ENCODE data around the gene TENM3. TPM values are rescaled to one million over a fixed set of nuclear protein-coding genes. Genes with fewer than 3 reads are reported as not detected.

The TENM3 gene
- total and polyA plus RNA-seq, 2 of the 8 experiments (the other 6 are each of a cell fraction or from before 2014, with no cell fraction given) = 36.9 to 69.3 TPM

DNA sequence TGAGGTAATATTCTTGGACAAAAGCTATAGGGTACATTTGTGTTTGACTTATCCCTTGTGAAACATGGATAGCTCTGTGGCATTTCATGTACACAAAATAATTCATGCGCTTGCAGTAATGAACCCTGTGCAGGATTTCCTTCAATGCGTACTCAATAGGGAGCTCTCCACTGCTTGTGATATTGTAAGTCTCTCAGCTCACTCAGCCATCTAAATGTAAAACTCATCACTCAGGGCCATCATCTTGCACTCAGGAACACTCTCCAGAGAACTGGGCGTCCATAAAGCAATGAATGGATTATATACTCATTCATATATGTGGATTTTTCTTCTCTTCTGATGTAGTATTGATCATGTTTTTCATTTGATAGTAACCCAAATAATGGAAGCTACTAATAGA, 385.9 kb downstream of the TENM3 start:
- no peak overlapping the region for H2AK5ac ChIP-seq (ENCODE audit: low read depth, low read length)
- peaks cover 0 to 5% (median 0%) of the 10 kb centered on the region in 4 experiments; a peak in 4 of 8 replicates for H3K36me3 ChIP-seq (ENCODE audit: control insufficient read depth in 2 of 4, insufficient read depth in 4 of 4, low read length in 3 of 4)
- no peak overlapping the region for H2BK12ac ChIP-seq (ENCODE audit: low read depth, low read length)
- H3K4me3 ChIP-seq (ENCODE audit: extremely low read depth in 1 of 4, insufficient read depth in 2 of 4, low read depth in 3 of 4, low read length in 4 of 4) = no peak overlapping the region
- ChIA-PET POLR2A (ENCODE audit: partially characterized antibody) (no interaction called here), CTCF (ENCODE audit: partially characterized antibody) (no interaction called here)
- H3K27ac ChIP-seq (ENCODE audit: low read depth, low read length) = no peak overlapping the region
- no peak overlapping the region for H3K14ac ChIP-seq (ENCODE audit: insufficient read length)
- 92% methylated on average over 3 of the region's 3 CpGs; no CpG with 5 or more reads in 1 of the 2 experiments for WGBS, 2 experiments (ENCODE audit: extremely low coverage in 1 of 2, insufficient coverage in 1 of 2, insufficient read length in 1 of 2, insufficient replicate concordance in 2 of 2, low coverage in 1 of 2, low lambda C conversion rate in 2 of 2, missing lambda C conversion rate in 1 of 2)
- no peak overlapping the region for H3K4ac ChIP-seq (replicated peaks; ENCODE audit: insufficient read length, low read depth, low read length)
- TF ChIP-seq BRCA1 (IDR thresholded peaks at IDR 0.05; ENCODE audit: low read depth, low read length) (no peak), EP300 (IDR thresholded peaks at IDR 0.05; ENCODE audit: borderline replicate concordance in 1 of 2, low read depth in 2 of 2, low read length in 2 of 2) (no peak), TBP (IDR thresholded peaks at IDR 0.05; ENCODE audit: low read depth, low read length) (no peak), RBBP5 (IDR thresholded peaks at IDR 0.05; ENCODE audit: borderline replicate concordance, low read depth, low read length) (no peak), HDAC2 (IDR thresholded peaks at IDR 0.05; ENCODE audit: borderline replicate concordance in 1 of 2, low read depth in 2 of 2, low read length in 2 of 2) (no peak), RNF2 (IDR thresholded peaks at IDR 0.05; ENCODE audit: borderline replicate concordance, low read depth, low read length, missing control alignments, poor library complexity, severe bottlenecking) (no peak), KDM5A (IDR thresholded peaks at IDR 0.05; ENCODE audit: low read length) (no peak), TEAD4 (IDR thresholded peaks at IDR 0.05; ENCODE audit: low read depth, low read length) (no peak)
- TF ChIP-seq, protein P1, sequence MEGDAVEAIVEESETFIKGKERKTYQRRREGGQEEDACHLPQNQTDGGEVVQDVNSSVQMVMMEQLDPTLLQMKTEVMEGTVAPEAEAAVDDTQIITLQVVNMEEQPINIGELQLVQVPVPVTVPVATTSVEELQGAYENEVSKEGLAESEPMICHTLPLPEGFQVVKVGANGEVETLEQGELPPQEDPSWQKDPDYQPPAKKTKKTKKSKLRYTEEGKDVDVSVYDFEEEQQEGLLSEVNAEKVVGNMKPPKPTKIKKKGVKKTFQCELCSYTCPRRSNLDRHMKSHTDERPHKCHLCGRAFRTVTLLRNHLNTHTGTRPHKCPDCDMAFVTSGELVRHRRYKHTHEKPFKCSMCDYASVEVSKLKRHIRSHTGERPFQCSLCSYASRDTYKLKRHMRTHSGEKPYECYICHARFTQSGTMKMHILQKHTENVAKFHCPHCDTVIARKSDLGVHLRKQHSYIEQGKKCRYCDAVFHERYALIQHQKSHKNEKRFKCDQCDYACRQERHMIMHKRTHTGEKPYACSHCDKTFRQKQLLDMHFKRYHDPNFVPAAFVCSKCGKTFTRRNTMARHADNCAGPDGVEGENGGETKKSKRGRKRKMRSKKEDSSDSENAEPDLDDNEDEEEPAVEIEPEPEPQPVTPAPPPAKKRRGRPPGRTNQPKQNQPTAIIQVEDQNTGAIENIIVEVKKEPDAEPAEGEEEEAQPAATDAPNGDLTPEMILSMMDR (IDR thresholded peaks at IDR 0.05; ENCODE audit: control extremely low read depth in 1 of 3, insufficient read depth in 1 of 3, low read depth in 1 of 3, low read length in 3 of 3) = no peak
- TF ChIP-seq, protein P2, sequence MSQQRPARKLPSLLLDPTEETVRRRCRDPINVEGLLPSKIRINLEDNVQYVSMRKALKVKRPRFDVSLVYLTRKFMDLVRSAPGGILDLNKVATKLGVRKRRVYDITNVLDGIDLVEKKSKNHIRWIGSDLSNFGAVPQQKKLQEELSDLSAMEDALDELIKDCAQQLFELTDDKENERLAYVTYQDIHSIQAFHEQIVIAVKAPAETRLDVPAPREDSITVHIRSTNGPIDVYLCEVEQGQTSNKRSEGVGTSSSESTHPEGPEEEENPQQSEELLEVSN (IDR thresholded peaks at IDR 0.05) = no peak
- no peak overlapping the region for H3K18ac ChIP-seq (ENCODE audit: extremely low read depth, low read length)
- no peak overlapping the region for H2BK20ac ChIP-seq (ENCODE audit: low read length)
- FAIRE-seq = no peak
- DNase-seq (ENCODE audit: low read depth in 1 of 2, low spot score in 2 of 2) = no peak
- no peak overlapping the region for H2BK120ac ChIP-seq (replicated peaks; ENCODE audit: low read depth, low read length)
- no peak overlapping the region for H3K9ac ChIP-seq (replicated peaks in 1 of 4; ENCODE audit: extremely low read depth in 1 of 4, low read depth in 3 of 4, low read length in 3 of 4)
- no peaks in the 10 kb centered on the region for H3K79me2 ChIP-seq (ENCODE audit: control insufficient read depth in 1 of 2, insufficient read depth in 2 of 2, low read length in 2 of 2)
- H3K23ac ChIP-seq (ENCODE audit: insufficient read length) = no peak overlapping the region
- no peak overlapping the region for H4K91ac ChIP-seq (replicated peaks; ENCODE audit: insufficient read length, low read length)
- no peak overlapping the region for H4K8ac ChIP-seq (ENCODE audit: extremely low read depth, insufficient read depth, low read length)
- H4K5ac ChIP-seq (ENCODE audit: insufficient read length, low read depth, low read length) = no peak overlapping the region
- no peak overlapping the region for H3K4me2 ChIP-seq (ENCODE audit: insufficient read depth in 1 of 2, low read depth in 2 of 2, low read length in 2 of 2)
- H2BK5ac ChIP-seq (ENCODE audit: low read depth, low read length) = no peak overlapping the region
- H3K56ac ChIP-seq (replicated peaks; ENCODE audit: insufficient read length, low read depth, low read length) = no peak overlapping the region
- no peak overlapping the region for H2AFZ ChIP-seq (ENCODE audit: low read length)
- H4K20me1 ChIP-seq (replicated peaks in 1 of 2; ENCODE audit: control insufficient read depth in 1 of 2, insufficient read depth in 2 of 2, low read length in 2 of 2) = no peaks in the 10 kb centered on the region
- H3K4me1 ChIP-seq (replicated peaks in 1 of 4; ENCODE audit: control insufficient read depth in 3 of 4, insufficient read depth in 4 of 4, low read length in 3 of 4) = peaks cover 0 to 4% (median 0%) of the 10 kb centered on the region in 4 experiments; a peak in 2 of 7 replicates
- no peaks in the 10 kb centered on the region for H3K27me3 ChIP-seq (replicated peaks in 1 of 4; ENCODE audit: control insufficient read depth in 3 of 4, extremely low read depth in 1 of 4, insufficient read depth in 3 of 4, low read length in 3 of 4)
- no peaks in the 10 kb centered on the region for H3K9me3 ChIP-seq (ENCODE audit: insufficient read depth in 2 of 2, low read depth in 1 of 2, low read length in 1 of 2)
- H2BK15ac ChIP-seq (ENCODE audit: low read length) = no peak overlapping the region
- H3K23me2 ChIP-seq (ENCODE audit: low read depth, low read length) = no peaks in the 10 kb centered on the region
- H3K79me1 ChIP-seq (ENCODE audit: low read depth, low read length) = no peaks in the 10 kb centered on the region
